K562 (cell line): ENCODE data around the gene ANO10. TPM values are rescaled to one million over a fixed set of nuclear protein-coding genes. Genes with fewer than 3 reads are reported as not detected.

Experiments
- ARNT ChIP-seq, 2 experiments: fragments of 450-650 bp; IDR thresholded peaks; 2 replicates each; pipeline ENCODE4 v1.6.1; 2016; ENCODE audit warnings: mild to moderate bottlenecking in 1 of 2
- BRD9 ChIP-seq: fragments of 450-650 bp; IDR thresholded peaks from 2 replicates; pipeline ENCODE4 v1.6.1; 2018; ENCODE audit warnings: low read depth; ENCODE audit not compliant: partially characterized antibody
- CEBPG ChIP-seq, 3 experiments: fragments of 200-800 bp in 1 of 3; sonication (Bioruptor generic) in 1 of 3; sonication (generic) in 1 of 3; formaldehyde crosslinking in 1 of 3; IDR thresholded peaks in 2 of 3; conservative IDR thresholded peaks in 1 of 3; 2 replicates each; pipeline versions ENCODE4 v1.6.1 to v1.8.0; 2016 to 2022; ENCODE audit warnings: missing compliant biosample characterization in 2 of 3, missing genetic modification characterization in 2 of 3, mild to moderate bottlenecking in 1 of 3, missing genetic modification reagents in 1 of 3
- DMBX1 ChIP-seq: fragments of 250-450 bp; sonication (Bioruptor Pico); IDR thresholded peaks from 2 replicates; pipeline ENCODE4 v1.8.0; 2022; ENCODE audit warnings: inconsistent platforms, mild to moderate bottlenecking, moderate library complexity, borderline replicate concordance
- DNMT1 ChIP-seq: fragments of 450-650 bp; IDR thresholded peaks from 2 replicates; pipeline ENCODE4 v1.6.1; 2016; ENCODE audit warnings: antibody characterized with exemption, mild to moderate bottlenecking
- HDAC6 ChIP-seq: IDR thresholded peaks from 2 replicates; pipeline ENCODE4 v1.6.1; 2012; ENCODE audit warnings: low read depth, mild to moderate bottlenecking, control low read depth, inconsistent platforms, low read length, moderate library complexity
- IRF9 ChIP-seq: fragments of 450-650 bp; IDR thresholded peaks from 2 replicates; pipeline ENCODE4 v1.6.1; 2016; ENCODE audit warnings: missing biosample characterization, missing genetic modification characterization
- JUND ChIP-seq, 2 experiments: IDR thresholded peaks; 2 replicates in 1 of 2; 3 replicates in 1 of 2; pipeline ENCODE4 v1.6.1; 2011; ENCODE audit warnings: borderline replicate concordance in 2 of 2, low read depth in 2 of 2, low read length in 2 of 2, improper control_type of control experiment in 1 of 2, missing biosample characterization in 1 of 2, missing genetic modification characterization in 1 of 2, missing genetic modification reagents in 1 of 2
- KLF6 ChIP-seq: fragments of 250-450 bp; sonication (Bioruptor Pico); IDR thresholded peaks from 2 replicates; pipeline ENCODE4 v1.4.0; 2020; ENCODE audit warnings: mild to moderate bottlenecking, moderate library complexity, borderline replicate concordance
- NCOR1 ChIP-seq: fragments of 450-650 bp; IDR thresholded peaks from 2 replicates; pipeline ENCODE4 v1.6.1; 2016; ENCODE audit warnings: mild to moderate bottlenecking, moderate library complexity
- SMAD3 ChIP-seq: fragments of 450-650 bp; formaldehyde crosslinking; conservative IDR thresholded peaks from 2 replicates; pipeline ENCODE4 v1.4.0; 2020; ENCODE audit warnings: mild to moderate bottlenecking
- SMC3 ChIP-seq: conservative IDR thresholded peaks from 2 replicates; pipeline ENCODE4 v1.6.1; 2011; ENCODE audit warnings: low read depth, low read length, improper control_type of control experiment; ENCODE audit not compliant: insufficient read depth
- STAT6 ChIP-seq: sonication (generic); formaldehyde crosslinking; IDR thresholded peaks from 2 replicates; pipeline ENCODE4 v1.8.1; 2023; ENCODE audit warnings: mild to moderate bottlenecking, missing genetic modification reagents
- TBL1XR1 ChIP-seq, 2 experiments: IDR thresholded peaks; 2 replicates each; pipeline ENCODE4 v1.6.1; 2012; ENCODE audit warnings: improper control_type of control experiment in 2 of 2, low read length in 2 of 2, mild to moderate bottlenecking in 1 of 2
- TEAD2 ChIP-seq: fragments of 450-650 bp; IDR thresholded peaks from 2 replicates; pipeline ENCODE4 v1.6.1; 2016; ENCODE audit warnings: missing genetic modification characterization, control low read depth, missing compliant biosample characterization
- TRIM28 ChIP-seq: fragments of 450-650 bp; IDR thresholded peaks from 2 replicates; pipeline ENCODE4 v1.6.1; 2017
- WHSC1 ChIP-seq: IDR thresholded peaks from one replicate; pipeline ENCODE4 v1.6.1; 2012; ENCODE audit warnings: low read length, control low read depth, inconsistent platforms
- ZBTB17 ChIP-seq: fragments of 450-650 bp; formaldehyde crosslinking; IDR thresholded peaks from 2 replicates; pipeline ENCODE4 v1.4.0; 2020; ENCODE audit warnings: mild to moderate bottlenecking
- ZEB2 ChIP-seq: fragments of 450-650 bp; IDR thresholded peaks from 2 replicates; pipeline ENCODE4 v1.6.1; 2016
- ZNF165 ChIP-seq: fragments of 250-450 bp; sonication (Bioruptor Pico); IDR thresholded peaks from 2 replicates; pipeline ENCODE4 v1.4.0; 2020; ENCODE audit warnings: borderline replicate concordance
- ZNF316 ChIP-seq: fragments of 450-650 bp; IDR thresholded peaks from 2 replicates; pipeline ENCODE4 v1.6.1; 2016
- ZNF584 ChIP-seq: fragments of 200-800 bp; sonication (Bioruptor generic); IDR thresholded peaks from 2 replicates; pipeline ENCODE4 v1.6.1; 2016; ENCODE audit warnings: low read depth, mild to moderate bottlenecking, missing genetic modification characterization, missing compliant biosample characterization
- polyA plus RNA-seq, 8 experiments: library from polyadenylated mRNA; depleted of rRNA in 4 of 8; stranded (reverse) in 5 of 8; unstranded in 3 of 8; fragments of >200 nt; fragmentation: Nextera tagmentation in 2 of 8; fragmentation: Illumina TruSeq in 1 of 8; extraction: Ambion mirVana in 2 of 8; extraction: Trizol in 1 of 8; gene quantifications; 2 replicates each; pipeline versions ENCODE4 v1.2.1 to v1.2.3, GENCODE V29; 2011 to 2014; ENCODE audit warnings: inconsistent platforms in 1 of 8, missing spikeins in 1 of 8
- total RNA-seq, 7 experiments: library from RNA; depleted of rRNA in 6 of 7; stranded (reverse); fragments of >200 nt in 6 of 7; fragmentation: Illumina TruSeq in 2 of 7; extraction: Trizol in 2 of 7; gene quantifications; 2 replicates each; pipeline versions ENCODE4 v1.2.1 to v1.2.3, GENCODE V29; 2011 to 2021; ENCODE audit warnings: low replicate concordance in 1 of 7
- TF ChIP-seq, protein P1 (sequence below): fragments of 450-650 bp; formaldehyde crosslinking; IDR thresholded peaks from 2 replicates; pipeline ENCODE4 v1.4.0; 2022; ENCODE audit warnings: mild to moderate bottlenecking, moderate library complexity

ANO10 gene
- total and polyA plus RNA-seq, 9 of the 15 experiments (the other 6 are each of a cell fraction or from before 2014, with no cell fraction given), result 6.4 to 46.0 (median 32.3) TPM

- TF ChIP-seq JUND (IDR thresholded peaks at IDR 0.05; ENCODE audit: borderline replicate concordance, low read depth, low read length), result 0 out of 2 replicates have a peak, but pooled peaks have one; percentile 11
- peak; percentile 47; the same call in 1 of the 3 replicates for TF ChIP-seq JUND (tag; IDR thresholded peaks at IDR 0.05; ENCODE audit: borderline replicate concordance, low read depth, low read length)
- no peak for TF ChIP-seq DMBX1 (CRISPR knock-in tag)
- peak; percentile 93 for TF ChIP-seq CEBPG (CRISPR knock-in tag; IDR thresholded peaks at IDR 0.05)
- peak; percentile 96 to 99 for TF ChIP-seq CEBPG (tag; conservative IDR thresholded peaks at IDR 0.05 in 1 of 2, IDR thresholded peaks at IDR 0.05 in 1 of 2)
- no peak for TF ChIP-seq DNMT1
- 0 out of 2 replicates have a peak, but pooled peaks have one; percentile 20 for TF ChIP-seq TEAD2
- no peak for TF ChIP-seq SMC3
- peak; percentile 6; the same call in 1 of the 2 replicates for TF ChIP-seq KLF6 (CRISPR knock-in tag)
- TF ChIP-seq ZBTB17 (CRISPR knock-in tag), result 0 out of 2 replicates have a peak, but pooled peaks have one; percentile 59
- TF ChIP-seq ZNF316, result no peak
- no peak for TF ChIP-seq HDAC6
- peak; percentile 93 for TF ChIP-seq ZNF584 (CRISPR knock-in tag)
- no peak for TF ChIP-seq ZEB2
- TF ChIP-seq ARNT (IDR thresholded peaks at IDR 0.05), result no peak
- TF ChIP-seq STAT6 (CRISPR knock-in tag), result no peak
- TF ChIP-seq, protein P1, sequence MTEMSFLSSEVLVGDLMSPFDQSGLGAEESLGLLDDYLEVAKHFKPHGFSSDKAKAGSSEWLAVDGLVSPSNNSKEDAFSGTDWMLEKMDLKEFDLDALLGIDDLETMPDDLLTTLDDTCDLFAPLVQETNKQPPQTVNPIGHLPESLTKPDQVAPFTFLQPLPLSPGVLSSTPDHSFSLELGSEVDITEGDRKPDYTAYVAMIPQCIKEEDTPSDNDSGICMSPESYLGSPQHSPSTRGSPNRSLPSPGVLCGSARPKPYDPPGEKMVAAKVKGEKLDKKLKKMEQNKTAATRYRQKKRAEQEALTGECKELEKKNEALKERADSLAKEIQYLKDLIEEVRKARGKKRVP (CRISPR knock-in tag), result peak; percentile 94
- TF ChIP-seq IRF9 (tag), result peak; percentile 76; the same call in 1 of the 2 replicates
- TF ChIP-seq TBL1XR1 (IDR thresholded peaks at IDR 0.05; ENCODE audit: low read length in 2 of 2), result 0 out of 4 replicates have a peak, but pooled peaks of 1 of the 2 experiments have one; percentile 6
- no peak for TF ChIP-seq WHSC1
- TF ChIP-seq NCOR1, result no peak
- TF ChIP-seq ZNF165 (CRISPR knock-in tag), result 0 out of 2 replicates have a peak, but pooled peaks have one; percentile 39
- TF ChIP-seq BRD9, result peak; percentile 56
- no peak for TF ChIP-seq TRIM28
- 0 out of 2 replicates have a peak, but pooled peaks have one; percentile 45 for TF ChIP-seq SMAD3 (CRISPR knock-in tag)
Measured at GRCh38 chr3:43647331-43648166, 25.7 kb upstream of the ANO10 start (continued).
